Right lobe of liver (tissue), 6 donors: Measurements from ENCODE around the gene CNTNAP1. TPM values are rescaled to one million over a fixed set of nuclear protein-coding genes. Genes with fewer than 3 reads are reported as not detected.
A peak's percentile ranks its signal among the peaks of the same experiment; 100 is the strongest.

Experiments
- ATAC-seq, 4 donors: fragments of 200-7000 bp; cut with Tn5 transposase; one replicate each; pipeline ENCODE4 v1.9.1; 2020; ENCODE audit warnings: mild to moderate bottlenecking in 4 of 4, moderate library complexity in 4 of 4
- DNase-seq, 3 donors: peaks; one replicate each; pipeline ENCODE4 v3.0.0-alpha.2; 2020
- H3K27ac ChIP-seq, 3 donors: fragments of 200-600 bp; one replicate each; pipeline ENCODE4 v1.8.0; 2022
- H3K27me3 ChIP-seq, 2 donors: fragments of 200-600 bp; one replicate each; pipeline ENCODE4 v1.8.0; 2022
- H3K36me3 ChIP-seq, 4 donors: fragments of 200-600 bp; sonication (generic) in 1 of 4; one replicate each; pipeline versions ENCODE4 v1.5.1 to v1.8.0; 2017 to 2022; ENCODE audit warnings: control low read depth in 1 of 4
- H3K4me1 ChIP-seq, 4 donors: fragments of 200-600 bp; sonication (generic) in 1 of 4; one replicate each; pipeline versions ENCODE4 v1.5.1 to v1.8.0; 2017 to 2022; ENCODE audit warnings: control low read depth in 1 of 4
- H3K4me3 ChIP-seq, 3 donors: fragments of 200-600 bp; one replicate each; pipeline ENCODE4 v1.8.0; 2022
- H3K9me3 ChIP-seq, 4 donors: fragments of 200-600 bp; sonication (generic) in 1 of 4; one replicate each; pipeline versions ENCODE4 v1.5.1 to v1.8.0; 2017 to 2022; ENCODE audit warnings: control low read depth in 1 of 4
- POLR2A ChIP-seq: fragments of 450-650 bp; IDR thresholded peaks from one replicate; pipeline ENCODE4 v1.6.1; 2017; ENCODE audit warnings: antibody characterized with exemption, mild to moderate bottlenecking
- WGBS: methylation state at CpG from one replicate; pipeline ENCODE4 v1.1.6; 2018; ENCODE audit warnings: low coverage, low lambda C conversion rate; ENCODE audit not compliant: insufficient coverage; ENCODE audit errors: missing lambda C conversion rate; 5-methylcytosine and 5-hydroxymethylcytosine counted together
- intact Hi-C, 2 donors: fragments of 100-400 bp; cut with DNase I; formaldehyde crosslinking; loops; one replicate each; pipeline versions ENCODE4 v1.11.2 to v1.14.1; 2022
- total RNA-seq, 6 experiments: library from RNA; depleted of rRNA in 2 of 6; stranded (reverse); fragments of >200 nt in 2 of 6; fragmentation: NEBNext Ultra II Directional in 3 of 6; extraction: Animal tissue kit (Norgen Biotek cat#: 25700) in 3 of 6; gene quantifications; one replicate each; pipeline versions ENCODE4 v1.1.0 to v1.2.4, GENCODE V29; 2016 to 2023
- TF ChIP-seq, protein P1 (sequence below), 4 donors: fragments of 200-600 bp in 3 of 4; fragments of 450-650 bp in 1 of 4; IDR thresholded peaks; one replicate each; pipeline versions ENCODE4 v1.5.1 to v1.8.0; 2016 to 2022; ENCODE audit warnings: antibody characterized with exemption in 4 of 4, mild to moderate bottlenecking in 2 of 4
- donor health status: DM: no; HTN: yes; CAD: no.
- donor health status: DM: no; HTN: no; CAD: no.
- donor health status: DM: no; HTN: no; CAD: no.
- donor health status: DM: no; HTN: yes; CAD: no.
- donor health status: DM: no; HTN: yes; CAD: no.

The CNTNAP1 gene
- total RNA-seq, 6 experiments from 2014 or later: 0.42 to 1.8 (median 0.56) TPM

DNA sequence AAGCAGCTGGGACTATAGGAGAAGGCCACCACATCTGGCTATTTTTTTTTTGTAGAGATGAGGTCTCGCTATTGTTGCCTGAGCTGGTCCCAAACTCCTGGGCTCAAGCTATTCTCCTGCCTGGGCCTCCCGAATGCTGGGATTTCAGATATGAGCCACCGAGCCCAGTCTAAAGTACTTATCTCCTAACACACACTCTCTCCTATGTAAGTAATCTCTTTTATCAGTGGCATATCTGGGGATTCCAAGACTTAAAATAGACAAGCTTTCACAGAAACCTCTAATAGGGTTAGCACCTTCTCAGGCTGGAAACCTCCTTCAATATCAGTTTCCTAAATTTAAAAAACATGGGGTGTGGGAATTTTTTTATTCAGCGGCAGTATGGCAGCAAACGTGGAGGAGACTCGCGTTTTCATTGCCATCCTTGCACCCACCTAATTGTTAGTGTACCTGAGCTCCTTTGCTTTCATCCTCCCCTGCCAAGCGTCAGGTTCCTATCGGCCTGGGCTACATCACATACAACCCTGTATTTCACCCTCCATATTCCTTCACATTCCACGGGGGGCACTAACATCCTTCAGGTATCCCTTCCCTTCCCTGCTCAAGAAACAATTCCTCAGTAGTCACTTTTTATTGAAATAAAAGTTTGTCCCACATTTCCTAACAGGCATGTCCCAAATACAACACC, 61.4 kb downstream of the CNTNAP1 start:
- no peak for TF ChIP-seq POLR2A
- TF ChIP-seq, protein P1, sequence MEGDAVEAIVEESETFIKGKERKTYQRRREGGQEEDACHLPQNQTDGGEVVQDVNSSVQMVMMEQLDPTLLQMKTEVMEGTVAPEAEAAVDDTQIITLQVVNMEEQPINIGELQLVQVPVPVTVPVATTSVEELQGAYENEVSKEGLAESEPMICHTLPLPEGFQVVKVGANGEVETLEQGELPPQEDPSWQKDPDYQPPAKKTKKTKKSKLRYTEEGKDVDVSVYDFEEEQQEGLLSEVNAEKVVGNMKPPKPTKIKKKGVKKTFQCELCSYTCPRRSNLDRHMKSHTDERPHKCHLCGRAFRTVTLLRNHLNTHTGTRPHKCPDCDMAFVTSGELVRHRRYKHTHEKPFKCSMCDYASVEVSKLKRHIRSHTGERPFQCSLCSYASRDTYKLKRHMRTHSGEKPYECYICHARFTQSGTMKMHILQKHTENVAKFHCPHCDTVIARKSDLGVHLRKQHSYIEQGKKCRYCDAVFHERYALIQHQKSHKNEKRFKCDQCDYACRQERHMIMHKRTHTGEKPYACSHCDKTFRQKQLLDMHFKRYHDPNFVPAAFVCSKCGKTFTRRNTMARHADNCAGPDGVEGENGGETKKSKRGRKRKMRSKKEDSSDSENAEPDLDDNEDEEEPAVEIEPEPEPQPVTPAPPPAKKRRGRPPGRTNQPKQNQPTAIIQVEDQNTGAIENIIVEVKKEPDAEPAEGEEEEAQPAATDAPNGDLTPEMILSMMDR (IDR thresholded peaks at IDR 0.05): peak in 1 of 4 donors; percentile 5
- peaks cover 0 to 37% (median 3%) of the 10 kb centered on the region in 4 donors for H3K4me1 ChIP-seq

DNA sequence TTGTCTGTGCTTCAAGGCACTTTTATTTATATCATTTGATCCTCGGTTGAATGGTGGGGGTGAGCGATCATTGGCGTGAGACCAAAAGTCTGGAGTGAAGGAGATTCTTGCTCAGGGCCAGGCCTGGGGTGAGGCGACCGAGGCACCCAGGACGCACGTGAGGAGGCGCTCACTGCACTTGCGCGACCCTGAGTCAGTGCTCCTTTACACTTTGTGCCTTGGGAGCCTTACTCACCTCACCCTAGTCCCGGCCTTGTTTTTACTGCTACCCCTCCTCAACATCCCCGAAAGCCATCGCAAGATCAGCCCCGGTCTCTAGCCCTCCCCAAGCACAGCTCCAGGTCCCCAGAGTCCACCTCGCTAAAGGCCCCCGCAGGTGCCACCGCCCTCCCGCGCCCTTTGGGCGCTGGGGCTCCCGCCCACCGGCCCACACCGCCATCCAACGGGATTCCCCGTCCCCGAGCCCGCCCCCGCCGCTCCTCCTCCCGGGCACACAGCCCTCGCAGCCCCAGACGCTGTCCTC, 62.0 kb downstream of the CNTNAP1 start:
- DNase-seq (peak; percentile 87 to 92 (median 92)), ATAC-seq (peak; percentile 89 to 94 (median 92))
- 0% methylated on average over 21 of the region's 32 CpGs for WGBS
- Histone ChIP-seq H3K4me3 (peak overlapping the region; percentile 60 to 81 (median 62)), H3K4me1 (peaks cover 0 to 43% (median 3%) of the 10 kb centered on the region in 4 donors), H3K27ac (peak overlapping the region; percentile 79 to 94 (median 85)), H3K9me3 (no peaks in the 10 kb centered on the region), H3K36me3 (no peaks in the 10 kb centered on the region), H3K27me3 (no peaks in the 10 kb centered on the region)
- intact Hi-C loops: no loop called here
- TF ChIP-seq, protein P1 (IDR thresholded peaks at IDR 0.05): no peak
- no peak for TF ChIP-seq POLR2A

More for the DNA sequence above, 61.4 kb downstream of the CNTNAP1 start:
- DNase-seq (no peak), ATAC-seq (no peak)
- Histone ChIP-seq H3K27ac (peak overlapping the region; percentile 79 to 94 (median 85)), H3K36me3 (no peaks in the 10 kb centered on the region), H3K9me3 (no peaks in the 10 kb centered on the region), H3K4me3 (peak overlapping the region; percentile 60 to 81 (median 62)), H3K27me3 (no peaks in the 10 kb centered on the region)
- intact Hi-C loops: no loop called here
- 45% methylated on average over 10 of the region's 10 CpGs for whole genome bisulfite sequencing

DNA sequence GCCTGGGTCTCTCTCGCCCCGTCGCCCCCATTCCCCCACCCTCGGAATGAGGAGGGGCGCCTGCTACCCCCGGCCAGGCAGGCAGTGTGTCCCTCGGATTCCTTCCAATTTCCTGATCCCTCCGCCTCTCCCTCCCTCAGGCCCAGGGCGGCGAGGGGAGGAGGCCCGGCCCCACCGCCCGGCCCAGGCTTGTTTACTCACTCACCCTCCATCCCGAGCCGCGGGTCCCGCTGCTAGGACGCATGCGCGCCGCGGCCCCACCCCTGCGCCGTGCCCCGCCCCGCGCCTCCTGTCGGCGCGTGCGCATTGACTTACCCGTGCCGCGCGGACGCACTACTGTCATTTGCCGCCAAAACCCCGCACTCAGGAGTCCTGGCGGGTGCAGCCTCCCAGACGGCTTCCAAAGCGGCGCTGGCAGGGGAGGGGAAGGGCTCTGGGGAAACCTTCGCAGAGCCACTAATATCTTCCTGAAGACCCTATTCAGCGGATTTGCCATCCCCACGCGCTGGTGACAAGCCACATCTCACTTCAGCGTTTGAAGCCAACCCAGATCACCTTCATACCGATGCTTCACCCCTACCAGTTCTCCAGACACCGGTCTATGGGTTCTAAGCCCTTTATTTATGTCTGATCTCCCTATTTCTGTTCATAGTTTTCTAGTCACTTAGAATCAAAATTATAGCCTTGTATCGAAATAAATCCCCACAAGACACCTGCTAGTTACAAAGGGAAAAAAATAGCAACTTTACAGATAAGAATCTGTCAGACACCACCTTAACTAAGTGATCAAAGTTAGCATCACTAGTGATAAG, 62.7 kb downstream of the CNTNAP1 start, which contains the start of gene EZH1:
EZH1 (minus strand) TSS at position 235 of the 812 bp plus-strand sequence. CDS start 16,099 bp downstream, outside the sequence.
- intact Hi-C loops: no loop called here
- 10% methylated on average over 24 of the region's 50 CpGs for WGBS
- TF ChIP-seq, protein P1 (IDR thresholded peaks at IDR 0.05): peak in 1 of 4 donors; percentile 19
- peak; percentile 64 for TF ChIP-seq POLR2A

GRCh38 chr17:42748202-42748907, 66.0 kb downstream of the CNTNAP1 start:
- peaks cover 0 to 35% (median 7%) of the 10 kb centered on the region in 4 donors for H3K4me1 ChIP-seq
- WGBS: 31% methylated on average over 7 of the region's 7 CpGs
- intact Hi-C loops: no loop called here
- no peak overlapping the region for H3K4me3 ChIP-seq
- no peaks in the 10 kb centered on the region for H3K27me3 ChIP-seq
- no peaks in the 10 kb centered on the region for H3K9me3 ChIP-seq
- H3K27ac ChIP-seq: peak overlapping the region in 1 of 3 donors; percentile 40
- no peak for TF ChIP-seq POLR2A
- TF ChIP-seq, protein P1 (IDR thresholded peaks at IDR 0.05): no peak
- ATAC-seq (no peak), DNase-seq (peak in 1 of 3 donors; percentile 51)
- no peaks in the 10 kb centered on the region for H3K36me3 ChIP-seq

More for the DNA sequence above, 62.7 kb downstream of the CNTNAP1 start, which contains the start of gene EZH1:
- H3K27ac ChIP-seq: peak within 1 kb of the TSS; percentile 79 to 94 (median 85)
- ATAC-seq: peak; percentile 93 to 95 (median 94)
- H3K27me3 ChIP-seq: no peaks in the 10 kb centered on the region
- peak within 1 kb of the TSS; percentile 60 to 81 (median 62) for H3K4me3 ChIP-seq
- H3K36me3 ChIP-seq: no peaks in the 10 kb centered on the region
- DNase-seq: peak; percentile 92 to 93 (median 93)
- peaks cover 0 to 50% (median 6%) of the 10 kb centered on the region in 4 donors for H3K4me1 ChIP-seq
- H3K9me3 ChIP-seq: no peaks in the 10 kb centered on the region
